Muscle of back (tissue), 13 donors: Measurements from ENCODE around the gene SNX30. TPM values are rescaled to one million over a fixed set of nuclear protein-coding genes. Genes with fewer than 3 reads are reported as not detected.
"Not testable (repeated sequence)": the region's sequence is repeated elsewhere in the genome, so short reads cannot be mapped to it uniquely, and the experiment has no call there.

Source experiments
- DNase-seq, 3 donors: peaks; one replicate each; pipeline versions ENCODE4 v3.0.0 to v3.0.0-alpha.2; 2013
- long read RNA-seq, 9 donors: transcript quantifications; one replicate each; lab custom pipeline, GENCODE V29; 2026
- polyA plus RNA-seq, 10 donors: library from polyadenylated mRNA; unstranded; fragments of 120-200 nt; gene quantifications; one replicate each; pipeline ENCODE4 v1.2.1, GENCODE V29; 2013; ENCODE audit not compliant: insufficient read length in 10 of 10

The SNX30 gene, protein sequence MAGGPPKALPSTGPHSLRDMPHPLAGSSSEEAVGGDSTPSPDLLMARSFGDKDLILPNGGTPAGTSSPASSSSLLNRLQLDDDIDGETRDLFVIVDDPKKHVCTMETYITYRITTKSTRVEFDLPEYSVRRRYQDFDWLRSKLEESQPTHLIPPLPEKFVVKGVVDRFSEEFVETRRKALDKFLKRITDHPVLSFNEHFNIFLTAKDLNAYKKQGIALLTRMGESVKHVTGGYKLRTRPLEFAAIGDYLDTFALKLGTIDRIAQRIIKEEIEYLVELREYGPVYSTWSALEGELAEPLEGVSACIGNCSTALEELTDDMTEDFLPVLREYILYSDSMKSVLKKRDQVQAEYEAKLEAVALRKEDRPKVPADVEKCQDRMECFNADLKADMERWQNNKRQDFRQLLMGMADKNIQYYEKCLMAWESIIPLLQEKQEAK
- polyA plus RNA-seq: 10 to 100 TPM in 6 of 10 donors, 1 to 10 TPM in 4; 8.0 to 11.4 (median 10.4) TPM
- long read RNA-seq, donor 1: 0 reads
- long read RNA-seq, donor 2, full-length matches to known transcripts: 1 of 1 reads
- long read RNA-seq, donor 2, partial matches to known transcripts: 0 of 1 reads
- long read RNA-seq, donor 2, other reads (novel, unspliced or antisense): 0 of 1 reads
- long read RNA-seq, donor 3: 0 reads
- long read RNA-seq, donor 4, full-length matches to known transcripts: 2 of 2 reads
- long read RNA-seq, donor 4, partial matches to known transcripts: 0 of 2 reads
- long read RNA-seq, donor 4, other reads (novel, unspliced or antisense): 0 of 2 reads
- long read RNA-seq, donor 5, full-length matches to known transcripts: 2 of 2 reads
- long read RNA-seq, donor 5, partial matches to known transcripts: 0 of 2 reads
- long read RNA-seq, donor 5, other reads (novel, unspliced or antisense): 0 of 2 reads
- long read RNA-seq, donor 6: 0 reads
- long read RNA-seq, donor 7, full-length matches to known transcripts: 1 of 1 reads
- long read RNA-seq, donor 7, partial matches to known transcripts: 0 of 1 reads
- long read RNA-seq, donor 7, other reads (novel, unspliced or antisense): 0 of 1 reads
- long read RNA-seq, donor 8, full-length matches to known transcripts: 1 of 1 reads
- long read RNA-seq, donor 8, partial matches to known transcripts: 0 of 1 reads
- long read RNA-seq, donor 8, other reads (novel, unspliced or antisense): 0 of 1 reads
- long read RNA-seq, donor 9: 0 reads

DNA sequence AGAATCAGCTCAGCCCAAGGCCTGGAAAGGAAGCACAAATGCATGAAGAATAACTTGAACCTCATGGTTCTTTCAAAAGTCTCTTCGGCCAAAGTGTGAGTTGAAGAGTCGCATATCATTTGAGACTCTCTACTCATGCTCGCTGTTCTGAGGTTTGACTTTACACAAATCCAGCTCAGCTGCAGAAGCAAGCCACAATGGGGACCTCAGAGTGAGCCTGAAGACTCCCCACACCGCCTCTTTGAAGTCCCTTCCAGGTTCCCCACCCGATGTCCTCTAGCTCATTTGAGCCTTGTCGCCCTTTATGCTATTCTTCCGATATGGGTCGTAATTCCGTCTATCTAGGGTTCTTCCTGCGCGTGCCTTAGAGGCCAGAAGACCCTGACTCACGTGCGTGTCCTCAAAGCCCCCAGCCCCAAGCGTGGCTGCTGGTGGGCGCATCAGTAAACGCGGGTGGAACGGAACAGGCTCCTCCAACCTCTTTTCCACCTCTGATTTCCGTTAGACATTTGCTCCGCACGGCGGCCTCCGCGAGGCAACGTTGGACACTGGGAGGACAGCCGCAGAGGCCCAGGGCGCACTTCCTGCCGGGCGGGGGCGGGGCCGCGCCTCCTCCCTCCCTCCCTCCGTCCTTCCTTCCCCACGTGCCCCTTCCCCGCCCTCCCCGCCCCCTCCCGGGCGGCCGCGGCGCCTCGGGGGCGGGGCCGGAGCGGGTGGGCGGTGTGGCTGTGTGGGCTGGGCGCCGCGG lies at the start of gene SNX30:
TSS of gene SNX30 (plus strand) at position 745 of the 748 bp plus-strand sequence. CDS start 242 bp downstream, outside the sequence.
- DNase-seq: peak; percentile 94 to 97 (median 94)

GRCh38 chr9:112703304-112703703 lies 47.3 kb upstream of the SNX30 start:
- DNase-seq: no peak

GRCh38 chr9:112705768-112706427 lies 44.7 kb upstream of the SNX30 start:
- DNase-seq: peak; percentile 22 to 48 (median 25)

GRCh38 chr9:112711050-112711689 lies 39.4 kb upstream of the SNX30 start:
- DNase-seq: peak; percentile 7 to 57 (median 19)

- no peak for DNase-seq
Observed at GRCh38 chr9:112712678-112713077, 37.9 kb upstream of the SNX30 start.

DNA sequence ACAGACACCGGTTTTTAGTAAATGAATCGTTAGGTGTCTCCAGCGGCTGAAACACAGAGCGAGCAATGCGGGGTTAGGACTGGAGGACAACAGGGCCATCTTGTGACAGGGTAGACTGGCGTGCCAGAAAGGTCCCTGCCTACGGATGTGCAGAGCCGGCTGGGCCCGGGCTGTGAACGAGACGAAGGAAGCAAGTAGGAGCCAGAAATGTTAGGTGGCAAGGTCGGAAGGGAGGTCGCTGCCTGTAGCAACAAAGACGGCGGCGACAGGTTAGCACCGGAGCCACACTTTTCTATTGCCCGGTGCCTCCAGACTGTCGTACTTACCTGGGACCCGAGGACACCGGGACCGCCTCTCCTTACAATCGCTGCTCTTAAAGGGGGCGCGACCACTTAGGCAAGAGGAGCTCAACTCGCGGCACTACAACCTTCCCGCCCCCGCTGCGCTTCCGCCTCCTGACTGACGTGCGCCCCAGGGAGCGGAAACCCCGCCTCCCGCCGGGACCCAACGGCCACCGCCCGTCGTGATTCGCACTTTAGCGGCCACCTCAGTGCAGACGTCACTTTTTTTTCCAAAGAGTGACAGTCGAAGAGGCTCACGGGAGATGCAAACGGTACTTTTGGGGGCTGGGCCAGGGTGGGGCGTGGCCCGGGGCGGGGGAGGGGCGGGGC lies 32.8 kb upstream of the SNX30 start, which contains the start of gene INIP:
TSS of gene INIP (minus strand) at position 457 of the 671 bp plus-strand sequence. CDS start 1,632 bp downstream, outside the sequence.
- DNase-seq: peak; percentile 96 to 98 (median 97)

- peak; percentile 16 to 52 (median 22) for DNase-seq
Observed at GRCh38 chr9:112719241-112719691, 31.3 kb upstream of the SNX30 start.

DNA sequence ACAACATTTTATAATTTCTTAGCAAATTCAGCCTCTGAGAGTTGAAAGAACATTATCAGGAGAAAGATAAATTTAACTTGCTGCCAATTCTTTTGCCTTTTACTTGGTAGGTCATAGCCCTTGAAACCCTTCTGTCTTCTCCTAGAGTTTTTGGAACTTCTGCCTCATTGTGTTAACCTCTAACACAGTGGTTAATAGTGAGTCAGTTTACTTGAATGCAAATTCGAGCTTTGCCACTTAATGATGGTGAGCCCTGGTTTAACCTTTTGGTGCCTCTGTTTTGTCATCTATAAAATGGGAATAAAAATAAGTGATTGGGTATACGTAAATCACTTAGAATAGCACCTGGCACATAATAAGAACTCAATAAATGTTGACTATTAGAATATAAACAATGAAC lies 30.9 kb upstream of the SNX30 start:
- no peak for DNase-seq

DNA sequence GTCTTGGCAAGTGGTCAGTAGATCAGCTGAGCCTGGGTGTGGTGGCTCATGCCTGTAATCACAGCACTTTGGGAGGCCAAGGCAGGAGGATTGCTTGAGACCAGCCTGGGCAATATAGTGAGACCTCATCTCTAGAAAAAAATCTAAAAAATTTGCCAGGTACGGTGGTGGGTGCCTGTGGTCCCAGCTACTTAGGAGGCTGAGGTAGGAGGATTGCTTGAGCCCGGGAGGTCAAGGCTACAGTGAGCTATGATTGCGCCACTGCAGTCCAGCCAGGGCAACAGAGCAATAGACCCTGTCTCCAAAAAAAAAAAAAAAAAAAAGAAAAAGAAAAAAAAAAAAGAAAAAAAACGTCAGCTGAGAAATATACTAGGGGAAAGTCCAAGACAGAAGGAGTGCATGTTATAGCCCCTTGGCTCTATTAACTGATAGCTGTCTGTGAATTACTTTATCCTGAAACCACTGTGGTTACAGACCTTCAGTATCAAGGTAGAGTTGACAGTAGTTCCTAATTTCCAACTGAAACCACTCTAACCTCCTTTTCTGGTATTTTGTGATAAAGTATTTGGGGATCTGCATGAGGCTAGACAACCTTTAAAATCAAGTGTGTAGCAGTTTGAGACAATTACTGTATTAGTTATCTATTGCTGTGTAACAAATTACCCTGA lies 30.3 kb upstream of the SNX30 start:
- DNase-seq: no peak

DNA sequence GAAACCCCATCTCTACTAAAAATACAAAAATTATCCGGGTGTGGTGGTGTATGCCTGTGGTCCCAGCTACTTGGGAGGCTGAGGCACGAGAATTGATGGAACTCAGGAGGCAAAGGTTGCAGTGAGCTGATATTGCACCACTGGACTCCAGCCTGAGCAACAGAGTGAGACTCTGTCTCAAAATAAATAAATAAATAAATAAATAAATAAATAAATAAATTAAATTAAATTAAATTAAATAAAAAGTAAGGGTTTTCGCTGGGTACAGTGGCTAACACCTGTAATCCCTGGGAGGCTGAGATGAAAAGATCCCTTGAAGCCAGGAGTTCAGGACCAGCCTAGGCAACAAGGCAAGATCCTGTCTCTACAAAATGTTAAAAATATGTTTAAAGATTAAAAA lies 27.8 kb upstream of the SNX30 start:
- not testable (repeated sequence) for DNase-seq

- DNase-seq: no peak
Observed at GRCh38 chr9:112725961-112726360, 24.6 kb upstream of the SNX30 start.

- no peak for DNase-seq
Observed at GRCh38 chr9:112726428-112726827, 24.1 kb upstream of the SNX30 start.

GRCh38 chr9:112728401-112728800 lies 22.2 kb upstream of the SNX30 start:
- DNase-seq: no peak

DNA sequence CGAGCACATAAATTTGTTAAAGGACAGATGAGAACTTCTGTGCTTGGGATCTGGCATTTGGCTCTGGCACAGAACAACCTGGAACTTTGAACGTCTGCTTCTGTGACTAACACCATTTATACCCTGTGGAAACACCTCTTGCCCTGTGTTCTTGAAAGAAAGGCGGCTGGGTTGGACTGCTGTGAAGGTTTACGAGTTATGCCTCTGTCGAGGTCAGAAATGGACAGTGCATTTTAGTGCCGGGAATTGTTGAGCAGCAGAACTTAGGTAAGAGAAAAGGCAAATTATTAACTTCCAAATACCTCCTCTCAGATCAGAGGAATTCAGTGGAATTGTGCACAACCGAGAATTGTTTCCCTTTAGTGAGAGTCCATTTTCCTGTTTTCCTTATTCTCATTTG lies 18.6 kb upstream of the SNX30 start:
- no peak for DNase-seq

DNA sequence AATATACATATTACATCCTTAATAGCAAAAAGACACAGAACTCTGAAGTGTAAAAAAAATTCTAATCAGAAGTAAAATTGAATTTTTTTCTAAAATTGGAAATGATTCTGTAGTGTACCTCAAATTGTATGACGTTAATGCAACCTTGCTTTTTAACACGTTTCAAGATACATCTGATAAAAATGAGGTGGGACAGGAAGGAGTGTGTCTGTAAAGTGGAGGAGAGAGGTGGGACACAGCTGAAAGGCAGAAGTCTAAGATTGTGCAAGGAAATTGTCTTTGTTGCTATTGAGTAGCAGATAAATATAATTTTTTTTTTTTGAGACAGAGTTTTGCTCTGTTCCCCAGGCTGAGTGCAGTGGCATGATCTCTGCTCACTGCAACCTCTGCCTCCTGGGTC lies 15.7 kb upstream of the SNX30 start:
- DNase-seq: no peak

DNA sequence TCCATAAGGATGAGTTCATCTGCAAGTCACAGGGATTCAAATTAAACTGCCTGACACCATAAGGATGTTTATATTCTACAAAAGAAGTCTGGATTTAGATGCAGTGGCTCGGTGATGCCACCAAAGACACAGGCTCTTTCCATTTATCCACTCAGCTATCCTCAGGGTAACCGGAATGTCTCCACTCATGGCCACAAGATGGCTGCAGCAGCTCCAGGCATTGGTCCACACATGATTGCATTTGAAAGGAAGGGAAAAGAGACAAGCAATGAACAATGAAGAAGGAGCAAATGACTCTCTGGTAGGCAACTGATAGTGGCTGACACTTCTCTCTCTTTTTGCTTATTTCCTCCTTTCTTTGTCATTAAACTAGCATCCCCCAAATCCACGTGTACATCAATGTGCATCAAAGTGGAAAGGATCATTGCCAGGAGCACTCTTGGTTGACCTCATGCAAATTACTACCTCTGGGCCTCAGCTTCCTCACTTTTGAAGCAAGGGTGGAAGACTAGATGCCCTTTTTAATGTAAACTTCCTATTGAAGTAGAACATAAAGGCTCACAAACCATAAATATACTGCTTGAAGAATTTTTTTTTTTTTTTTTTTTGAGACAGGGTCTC lies 7.2 kb upstream of the SNX30 start:
- no peak for DNase-seq

DNA sequence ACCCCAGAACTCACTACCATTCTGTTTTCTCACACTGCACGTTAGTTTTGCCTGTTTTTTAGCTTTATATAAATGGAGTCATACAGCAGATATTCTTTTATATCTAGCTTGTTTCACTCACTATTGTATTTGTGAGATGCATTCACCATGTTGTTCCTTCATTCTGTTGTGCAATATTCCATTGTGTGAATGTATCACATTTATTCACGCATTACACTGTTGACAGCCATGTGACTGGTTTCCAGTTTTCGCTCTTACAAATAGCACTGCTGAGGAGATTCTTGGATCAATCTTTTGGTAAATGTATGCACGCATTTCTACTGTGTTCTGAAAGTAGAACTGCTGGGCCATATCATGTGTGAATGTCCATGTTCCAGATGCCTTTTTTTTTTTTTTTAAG lies 6.4 kb upstream of the SNX30 start:
- no peak for DNase-seq

GRCh38 chr9:112747094-112747493 lies 3.5 kb upstream of the SNX30 start:
- no peak for DNase-seq
